Transverse colon (tissue), 3 donors: ENCODE results near the gene ST3GAL3.

Experiments used
- EP300 ChIP-seq: sonication (generic); formaldehyde crosslinking; IDR thresholded peaks from one replicate; pipeline ENCODE4 v1.6.1; 2017; ENCODE audit warnings: antibody characterized with exemption, low read depth
- TF ChIP-seq, protein P1 (sequence below), 5 experiments: fragments of 200-600 bp in 3 of 5; fragments of 450-650 bp in 2 of 5; sonication (generic) in 3 of 5; IDR thresholded peaks; 1 replicate in 2 of 5; 2 replicates in 3 of 5; pipeline ENCODE4 v1.5.1; 2016 to 2017; ENCODE audit warnings: antibody characterized with exemption in 5 of 5, inconsistent platforms in 3 of 5, mild to moderate bottlenecking in 2 of 5, moderate library complexity in 1 of 5

DNA sequence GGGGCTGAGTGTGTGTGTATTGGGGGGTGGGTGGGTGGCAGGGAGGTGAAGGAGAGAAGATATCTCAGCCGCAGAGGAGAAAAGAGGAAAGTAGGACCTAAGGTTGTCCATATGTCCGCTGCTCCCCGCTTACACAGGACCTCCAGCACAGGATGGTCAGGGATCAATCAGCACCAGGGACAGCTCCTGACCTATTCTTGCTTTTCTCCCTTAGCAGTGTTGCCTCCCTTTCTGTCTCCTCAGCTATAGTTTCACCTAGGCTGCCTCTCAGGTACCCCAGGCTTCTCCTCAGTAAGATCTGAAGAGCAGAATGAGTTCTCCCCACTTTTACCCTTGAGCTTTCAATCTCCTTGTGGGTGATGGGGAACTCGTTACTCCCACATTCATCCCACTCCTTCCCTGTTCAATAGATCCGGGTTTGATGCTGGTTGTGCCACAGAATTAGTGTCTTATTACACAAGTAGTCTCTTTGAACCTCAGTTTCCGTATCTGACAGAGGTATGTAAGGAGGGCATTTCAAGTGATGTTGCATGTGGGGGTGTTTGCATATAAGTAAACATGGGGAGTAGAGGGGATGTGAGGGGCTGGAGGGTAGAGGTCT lies 261.1 kb downstream of the ST3GAL3 start:
- TF ChIP-seq, protein P1, sequence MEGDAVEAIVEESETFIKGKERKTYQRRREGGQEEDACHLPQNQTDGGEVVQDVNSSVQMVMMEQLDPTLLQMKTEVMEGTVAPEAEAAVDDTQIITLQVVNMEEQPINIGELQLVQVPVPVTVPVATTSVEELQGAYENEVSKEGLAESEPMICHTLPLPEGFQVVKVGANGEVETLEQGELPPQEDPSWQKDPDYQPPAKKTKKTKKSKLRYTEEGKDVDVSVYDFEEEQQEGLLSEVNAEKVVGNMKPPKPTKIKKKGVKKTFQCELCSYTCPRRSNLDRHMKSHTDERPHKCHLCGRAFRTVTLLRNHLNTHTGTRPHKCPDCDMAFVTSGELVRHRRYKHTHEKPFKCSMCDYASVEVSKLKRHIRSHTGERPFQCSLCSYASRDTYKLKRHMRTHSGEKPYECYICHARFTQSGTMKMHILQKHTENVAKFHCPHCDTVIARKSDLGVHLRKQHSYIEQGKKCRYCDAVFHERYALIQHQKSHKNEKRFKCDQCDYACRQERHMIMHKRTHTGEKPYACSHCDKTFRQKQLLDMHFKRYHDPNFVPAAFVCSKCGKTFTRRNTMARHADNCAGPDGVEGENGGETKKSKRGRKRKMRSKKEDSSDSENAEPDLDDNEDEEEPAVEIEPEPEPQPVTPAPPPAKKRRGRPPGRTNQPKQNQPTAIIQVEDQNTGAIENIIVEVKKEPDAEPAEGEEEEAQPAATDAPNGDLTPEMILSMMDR (IDR thresholded peaks at IDR 0.05), result no peak
- TF ChIP-seq EP300, result no peak
